Kidney epithelial cell (primary cell): ENCODE measurements around the gene MBD3. TPM values are rescaled to one million over a fixed set of nuclear protein-coding genes. Genes with fewer than 3 reads are reported as not detected.

Experiments used
- DNase-seq: peaks from one replicate; pipeline ENCODE4 v3.0.0-alpha.2; 2010; ENCODE audit warnings: low read depth
- H3K27me3 ChIP-seq: 2 replicates; pipeline ENCODE4 v1.6.0; 2011; ENCODE audit warnings: low read length; ENCODE audit not compliant: control insufficient read depth, insufficient read depth
- H3K36me3 ChIP-seq: 2 replicates; pipeline ENCODE4 v1.5.1; 2011; ENCODE audit warnings: low read length; ENCODE audit not compliant: control insufficient read depth, insufficient read depth
- H3K4me3 ChIP-seq: 2 replicates; pipeline ENCODE4 v1.5.1; 2011; ENCODE audit warnings: low read depth, mild to moderate bottlenecking, control low read depth, low read length
- CTCF ChIP-seq: IDR thresholded peaks from 2 replicates; pipeline ENCODE4 v1.5.1; 2011; ENCODE audit warnings: mild to moderate bottlenecking, moderate library complexity, low read length, control low read depth, inconsistent platforms; ENCODE audit not compliant: insufficient read depth, poor library complexity, severe bottlenecking
- total RNA-seq: library from RNA; depleted of rRNA; stranded (reverse); fragments of >200 nt; gene quantifications from 2 replicates; pipeline ENCODE4 v1.2.3, GENCODE V29; 2015

Gene MBD3
- total RNA-seq, 1 donor from 2014 or later: 118 TPM

DNA sequence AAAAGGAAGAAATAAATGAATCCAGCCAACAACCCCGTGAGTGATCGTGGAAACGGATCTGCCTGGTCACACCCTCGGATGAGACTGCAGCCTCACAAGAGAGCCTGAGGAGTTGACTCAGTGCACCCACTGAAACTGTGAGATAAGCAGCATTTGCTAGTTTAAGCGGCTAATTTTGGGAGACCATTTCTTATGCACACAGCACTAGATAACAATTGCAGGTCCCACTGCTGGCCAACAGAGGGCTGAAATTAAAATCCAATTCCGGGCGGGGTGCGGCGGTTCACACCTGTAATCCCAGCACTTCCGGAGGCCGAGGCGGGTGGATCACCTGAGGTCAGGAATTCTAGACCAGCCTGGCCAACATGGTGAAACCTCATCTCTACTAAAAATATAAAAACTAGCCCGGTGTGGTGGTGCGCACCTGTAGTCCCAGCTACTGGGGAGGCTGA lies 9.0 kb upstream of the MBD3 start:
- no peak for DNase-seq
- no peak overlapping the region for H3K4me3 ChIP-seq
- H3K27me3 ChIP-seq: no peaks in the 10 kb centered on the region
- peaks cover 1% of the 10 kb centered on the region for H3K36me3 ChIP-seq
- peak; percentile 12 for TF ChIP-seq CTCF

DNA sequence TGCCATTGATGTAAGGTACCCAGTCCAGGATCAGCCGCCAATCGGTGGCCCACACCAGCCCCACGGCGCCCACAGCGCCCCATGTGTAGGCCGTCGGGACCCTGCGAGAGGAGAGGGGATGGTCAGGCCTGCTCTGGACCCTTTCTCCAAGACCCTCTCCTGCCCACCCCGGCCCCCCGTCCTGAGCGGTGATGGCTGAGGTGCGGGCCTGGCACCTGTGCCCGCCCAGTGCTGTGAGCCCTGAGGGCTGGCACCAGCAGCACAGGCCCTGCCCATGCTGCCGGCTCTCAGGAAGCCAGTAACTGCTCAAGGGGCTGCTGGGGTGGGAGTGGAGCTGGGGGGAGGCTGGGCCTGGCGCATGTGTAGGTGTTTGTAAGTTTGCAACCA lies 6.8 kb upstream of the MBD3 start:
- H3K27me3 ChIP-seq: no peaks in the 10 kb centered on the region
- no peak for DNase-seq
- no peak overlapping the region for H3K4me3 ChIP-seq
- H3K36me3 ChIP-seq: peaks cover 1% of the 10 kb centered on the region
- TF ChIP-seq CTCF: no peak

GRCh38 chr19:1598777-1599459 lies 6.3 kb upstream of the MBD3 start:
- no peak overlapping the region for H3K4me3 ChIP-seq
- no peak for TF ChIP-seq CTCF
- DNase-seq: no peak
- H3K27me3 ChIP-seq: no peaks in the 10 kb centered on the region
- peaks cover 1% of the 10 kb centered on the region for H3K36me3 ChIP-seq

DNA sequence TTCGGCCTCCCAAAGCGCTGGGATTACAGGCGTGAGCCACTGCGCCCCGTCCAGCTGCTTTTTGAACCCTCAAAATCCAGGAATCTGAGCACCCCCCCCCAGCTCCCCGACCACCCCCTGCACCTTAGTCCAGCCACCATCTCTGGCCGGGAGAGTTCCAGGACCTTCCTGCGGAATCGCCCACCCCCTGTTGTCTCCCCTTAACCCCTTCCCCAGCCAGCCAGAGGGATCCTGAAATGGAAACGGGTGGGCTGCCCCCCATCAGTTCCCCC lies 772 bp upstream of the MBD3 start:
- no peaks in the 10 kb centered on the region for H3K27me3 ChIP-seq
- no peak for TF ChIP-seq CTCF
- H3K4me3 ChIP-seq: no peak overlapping the region
- H3K36me3 ChIP-seq: no peaks in the 10 kb centered on the region
- DNase-seq: no peak

DNA sequence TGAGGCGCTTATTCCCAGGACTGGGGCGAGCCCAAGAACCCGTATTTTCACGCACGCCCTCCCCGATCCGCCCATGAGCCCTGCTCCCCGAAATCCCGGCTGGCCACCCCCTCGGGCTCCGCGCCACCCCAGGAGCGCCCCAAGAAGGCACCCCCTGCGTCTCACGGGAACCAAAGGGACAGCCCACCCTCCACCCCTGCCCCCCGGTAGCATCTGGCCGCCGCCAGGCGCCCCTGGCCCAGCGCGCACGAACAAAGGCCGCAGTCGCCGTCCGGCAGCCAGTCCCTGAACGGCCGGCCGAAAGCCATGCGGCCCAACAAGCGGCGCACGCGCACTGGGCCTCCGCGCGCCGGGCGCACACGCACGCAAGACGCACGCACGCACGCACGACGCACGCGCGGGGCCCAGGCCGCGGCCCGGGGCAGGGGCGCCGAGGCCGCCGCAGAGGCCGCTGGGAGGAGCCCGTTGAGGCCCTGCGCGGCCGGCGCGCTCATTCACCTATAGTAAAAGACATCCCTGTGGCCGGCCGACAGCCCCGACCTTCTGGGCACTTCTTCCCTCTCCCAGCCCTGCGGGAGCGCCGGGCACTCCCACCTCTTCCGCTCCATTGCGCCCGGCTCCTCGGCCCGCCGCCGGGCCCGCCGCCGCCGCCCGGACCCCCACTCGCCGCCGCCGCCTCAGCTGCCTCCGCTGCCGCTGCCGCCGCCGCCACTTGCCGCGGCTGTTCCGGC lies 476 bp downstream of the MBD3 start:
- no peaks in the 10 kb centered on the region for H3K27me3 ChIP-seq
- peak overlapping the region; percentile 94 for H3K4me3 ChIP-seq
- TF ChIP-seq CTCF: no peak
- peak; percentile 31 for DNase-seq
- no peaks in the 10 kb centered on the region for H3K36me3 ChIP-seq
